ENCODE data around the gene RDX.

- TF ChIP-seq CTCF (IDR thresholded peaks at IDR 0.05; ENCODE audit: insufficient read depth, low read length, poor library complexity, severe bottlenecking) (no peak), EZH2phosphoT487 (conservative IDR thresholded peaks at IDR 0.05; ENCODE audit: low read length) (no peak)
These were observed 736 bp downstream of the RDX start for GRCh38 chr11:110295531-110296225.

Measured in SU-DHL-6 (cell line).